ENCODE measurements around the gene RHBDL3. TPM values are rescaled to one million over a fixed set of nuclear protein-coding genes. Genes with fewer than 3 reads are reported as not detected.

Gene RHBDL3
- total and polyA plus RNA-seq, 2 of the 8 experiments (the other 6 are each of a cell fraction or from before 2014, with no cell fraction given) = 9.6 to 12.2 TPM

GRCh38 chr17:32341857-32342602, 76.4 kb downstream of the RHBDL3 start, which contains the start of gene C17orf75 (continued):
- TF ChIP-seq RXRA (IDR thresholded peaks at IDR 0.05; ENCODE audit: insufficient read depth, low read depth, low read length) (no peak), ATF2 (IDR thresholded peaks at IDR 0.05; ENCODE audit: low read length) (no peak), BCL11A (IDR thresholded peaks at IDR 0.05; ENCODE audit: low read depth in 2 of 2, low read length in 2 of 2) (no peak), TAF1 (IDR thresholded peaks at IDR 0.05; ENCODE audit: low read depth, low read length) (peak; percentile 94), SRF (IDR thresholded peaks at IDR 0.05; ENCODE audit: low read depth, low read length) (peak; percentile 47; the same call in 1 of the 2 replicates), FOSL1 (IDR thresholded peaks at IDR 0.05; ENCODE audit: insufficient read depth, low read depth, low read length) (no peak), GABPA (IDR thresholded peaks at IDR 0.05; ENCODE audit: borderline replicate concordance, insufficient read depth, low read length) (peak; percentile 90), SP1 (IDR thresholded peaks at IDR 0.05; ENCODE audit: low read depth, low read length) (peak; percentile 77; the same call in 1 of the 2 replicates), SIN3A (conservative IDR thresholded peaks at IDR 0.05 in 1 of 2, IDR thresholded peaks at IDR 0.05 in 1 of 2; ENCODE audit: low read depth in 1 of 2, low read length in 2 of 2) (peak; percentile 74 to 90; a peak in 2 of 4 replicates)
